HepG2 (cell line): ENCODE results near the gene ESYT1. TPM values are rescaled to one million over a fixed set of nuclear protein-coding genes. Genes with fewer than 3 reads are reported as not detected.

Experiments used
- CHCHD3 ChIP-seq: sonication (generic); formaldehyde crosslinking; IDR thresholded peaks from 2 replicates; pipeline ENCODE4 v1.8.0; 2022; ENCODE audit warnings: mild to moderate bottlenecking, missing genetic modification reagents, moderate library complexity
- HOXA7 ChIP-seq: sonication (generic); formaldehyde crosslinking; IDR thresholded peaks from 2 replicates; pipeline ENCODE4 v1.8.1; 2022; ENCODE audit warnings: mild to moderate bottlenecking, missing genetic modification reagents, moderate library complexity
- KDM3A ChIP-seq: IDR thresholded peaks from 2 replicates; pipeline ENCODE4 v1.6.1; 2018; ENCODE audit warnings: low read depth, missing compliant biosample characterization
- MIXL1 ChIP-seq: IDR thresholded peaks from 2 replicates; pipeline ENCODE4 v1.6.1; 2016
- NR2F6 ChIP-seq, 2 experiments: IDR thresholded peaks; 2 replicates each; pipeline ENCODE4 v1.6.1; 2016; ENCODE audit warnings: antibody characterized with exemption in 1 of 2, mild to moderate bottlenecking in 1 of 2
- SALL2 ChIP-seq: sonication (generic); formaldehyde crosslinking; IDR thresholded peaks from 2 replicates; pipeline ENCODE4 v1.8.1; 2023; ENCODE audit warnings: mild to moderate bottlenecking, missing genetic modification reagents, inconsistent platforms
- ZBTB20 ChIP-seq: sonication (generic); formaldehyde crosslinking; IDR thresholded peaks from 2 replicates; pipeline ENCODE4 v1.8.1; 2023; ENCODE audit warnings: missing genetic modification reagents, low read depth, mild to moderate bottlenecking, borderline replicate concordance
- ZNF337 ChIP-seq: sonication (generic); formaldehyde crosslinking; IDR thresholded peaks from 2 replicates; pipeline ENCODE4 v1.5.1; 2020; ENCODE audit warnings: missing genetic modification reagents, low read depth, mild to moderate bottlenecking, borderline replicate concordance
- ZNF460 ChIP-seq: sonication (generic); formaldehyde crosslinking; IDR thresholded peaks from 2 replicates; pipeline ENCODE4 v1.5.1; 2020; ENCODE audit warnings: missing genetic modification reagents, mild to moderate bottlenecking, borderline replicate concordance
- ZNF496 ChIP-seq: sonication (generic); formaldehyde crosslinking; IDR thresholded peaks from 2 replicates; pipeline ENCODE4 v1.8.1; 2023; ENCODE audit warnings: mild to moderate bottlenecking, moderate library complexity, missing genetic modification reagents; ENCODE audit not compliant: insufficient replicate concordance
- ZNF878 ChIP-seq: sonication (generic); formaldehyde crosslinking; IDR thresholded peaks from 2 replicates; pipeline ENCODE4 v1.8.1; 2023; ENCODE audit warnings: mild to moderate bottlenecking, missing genetic modification reagents, moderate library complexity
- polyA plus RNA-seq, 8 experiments: library from polyadenylated mRNA; depleted of rRNA in 3 of 8; stranded (reverse) in 7 of 8; unstranded in 1 of 8; fragments of >200 nt; fragmentation: Illumina TruSeq in 4 of 8; extraction: Trizol in 4 of 8; gene quantifications; 2 replicates each; pipeline versions ENCODE4 v1.2.1 to v1.2.3, GENCODE V29; 2011 to 2016; ENCODE audit warnings: low read depth in 4 of 8, missing spikeins in 1 of 8, mixed read lengths in 1 of 8; ENCODE audit not compliant: insufficient read depth in 1 of 8
- total RNA-seq, 5 experiments: library from RNA; depleted of rRNA; stranded (reverse); fragments of >200 nt; fragmentation: Illumina TruSeq; extraction: Trizol; gene quantifications; 2 replicates each; pipeline ENCODE4 v1.2.3, GENCODE V29; 2016; ENCODE audit warnings: low read depth in 1 of 5
- TF ChIP-seq, protein P1 (sequence below): sonication (generic); formaldehyde crosslinking; conservative IDR thresholded peaks from 2 replicates; pipeline ENCODE4 v1.4.0; 2020; ENCODE audit warnings: missing genetic modification reagents
- TF ChIP-seq, protein P2 (sequence below): sonication (generic); formaldehyde crosslinking; IDR thresholded peaks from 2 replicates; pipeline ENCODE4 v1.4.0; 2020; ENCODE audit warnings: missing genetic modification reagents, borderline replicate concordance
- TF ChIP-seq, protein P3 (sequence below): IDR thresholded peaks from 2 replicates; pipeline ENCODE4 v1.6.1; 2016; ENCODE audit warnings: control low read depth
- TF ChIP-seq, protein P4 (sequence below): sonication (generic); formaldehyde crosslinking; IDR thresholded peaks from 2 replicates; pipeline ENCODE4 v1.4.0; 2020; ENCODE audit warnings: missing genetic modification reagents
- TF ChIP-seq, protein P5 (sequence below): sonication (generic); formaldehyde crosslinking; IDR thresholded peaks from 2 replicates; pipeline ENCODE4 v1.4.0; 2020; ENCODE audit warnings: low read depth, mild to moderate bottlenecking, missing genetic modification reagents

The ESYT1 gene
- total and polyA plus RNA-seq, 2 of the 13 experiments (the other 11 are each of a cell fraction or from before 2014, with no cell fraction given) = 66.9 to 71.0 TPM

DNA sequence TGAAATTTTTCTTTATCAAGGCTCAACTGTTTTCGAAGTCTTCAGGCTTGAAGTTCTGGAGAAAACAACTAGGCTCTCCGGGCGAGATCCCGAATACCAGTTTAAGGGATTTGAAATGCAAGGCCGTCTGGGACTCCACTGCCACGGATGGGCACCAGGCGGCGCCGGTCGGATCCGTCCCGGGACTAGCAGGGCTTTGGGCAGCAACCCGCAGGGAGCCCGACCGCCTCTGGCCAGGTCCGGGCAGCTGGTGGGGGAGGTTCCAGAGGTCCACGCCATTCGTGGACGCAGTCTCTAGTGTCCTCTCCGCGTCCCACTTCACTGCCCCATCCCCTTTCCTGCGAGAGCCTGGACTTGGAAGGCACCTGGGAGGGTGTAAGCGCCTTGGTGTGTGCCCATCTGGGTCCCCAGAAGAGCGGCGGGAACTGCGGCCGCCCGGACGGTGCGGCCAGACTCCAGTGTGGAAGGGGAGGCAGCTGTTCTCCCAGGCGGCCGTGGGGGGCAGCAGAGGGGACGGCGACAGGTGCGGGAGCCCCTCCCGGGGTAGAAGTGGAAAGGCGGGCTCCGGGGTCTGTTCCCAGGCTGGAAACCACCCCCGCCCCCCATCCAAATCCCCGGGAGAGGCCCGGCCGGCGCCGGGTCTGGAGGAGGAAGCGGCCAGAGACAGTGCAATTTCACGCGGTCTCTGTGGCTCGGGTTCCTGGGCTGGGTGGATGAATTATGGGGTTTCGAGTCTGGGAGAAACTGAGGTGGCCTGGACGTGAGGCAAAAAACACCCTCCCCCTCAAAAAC is 48.9 kb upstream of the ESYT1 start (continued):
- TF ChIP-seq ZNF878 (CRISPR knock-in tag) = no peak
- TF ChIP-seq, protein P1, sequence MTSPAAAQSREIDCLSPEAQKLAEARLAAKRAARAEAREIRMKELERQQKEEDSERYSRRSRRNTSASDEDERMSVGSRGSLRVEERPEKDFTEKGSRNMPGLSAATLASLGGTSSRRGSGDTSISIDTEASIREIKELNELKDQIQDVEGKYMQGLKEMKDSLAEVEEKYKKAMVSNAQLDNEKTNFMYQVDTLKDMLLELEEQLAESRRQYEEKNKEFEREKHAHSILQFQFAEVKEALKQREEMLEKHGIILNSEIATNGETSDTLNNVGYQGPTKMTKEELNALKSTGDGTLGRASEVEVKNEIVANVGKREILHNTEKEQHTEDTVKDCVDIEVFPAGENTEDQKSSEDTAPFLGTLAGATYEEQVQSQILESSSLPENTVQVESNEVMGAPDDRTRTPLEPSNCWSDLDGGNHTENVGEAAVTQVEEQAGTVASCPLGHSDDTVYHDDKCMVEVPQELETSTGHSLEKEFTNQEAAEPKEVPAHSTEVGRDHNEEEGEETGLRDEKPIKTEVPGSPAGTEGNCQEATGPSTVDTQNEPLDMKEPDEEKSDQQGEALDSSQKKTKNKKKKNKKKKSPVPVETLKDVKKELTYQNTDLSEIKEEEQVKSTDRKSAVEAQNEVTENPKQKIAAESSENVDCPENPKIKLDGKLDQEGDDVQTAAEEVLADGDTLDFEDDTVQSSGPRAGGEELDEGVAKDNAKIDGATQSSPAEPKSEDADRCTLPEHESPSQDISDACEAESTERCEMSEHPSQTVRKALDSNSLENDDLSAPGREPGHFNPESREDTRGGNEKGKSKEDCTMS (CRISPR knock-in tag) = no peak
- TF ChIP-seq CHCHD3 = no peak
- peak; percentile 73; the same call in 1 of the 2 replicates for TF ChIP-seq KDM3A (CRISPR knock-in tag)
- TF ChIP-seq, protein P2, sequence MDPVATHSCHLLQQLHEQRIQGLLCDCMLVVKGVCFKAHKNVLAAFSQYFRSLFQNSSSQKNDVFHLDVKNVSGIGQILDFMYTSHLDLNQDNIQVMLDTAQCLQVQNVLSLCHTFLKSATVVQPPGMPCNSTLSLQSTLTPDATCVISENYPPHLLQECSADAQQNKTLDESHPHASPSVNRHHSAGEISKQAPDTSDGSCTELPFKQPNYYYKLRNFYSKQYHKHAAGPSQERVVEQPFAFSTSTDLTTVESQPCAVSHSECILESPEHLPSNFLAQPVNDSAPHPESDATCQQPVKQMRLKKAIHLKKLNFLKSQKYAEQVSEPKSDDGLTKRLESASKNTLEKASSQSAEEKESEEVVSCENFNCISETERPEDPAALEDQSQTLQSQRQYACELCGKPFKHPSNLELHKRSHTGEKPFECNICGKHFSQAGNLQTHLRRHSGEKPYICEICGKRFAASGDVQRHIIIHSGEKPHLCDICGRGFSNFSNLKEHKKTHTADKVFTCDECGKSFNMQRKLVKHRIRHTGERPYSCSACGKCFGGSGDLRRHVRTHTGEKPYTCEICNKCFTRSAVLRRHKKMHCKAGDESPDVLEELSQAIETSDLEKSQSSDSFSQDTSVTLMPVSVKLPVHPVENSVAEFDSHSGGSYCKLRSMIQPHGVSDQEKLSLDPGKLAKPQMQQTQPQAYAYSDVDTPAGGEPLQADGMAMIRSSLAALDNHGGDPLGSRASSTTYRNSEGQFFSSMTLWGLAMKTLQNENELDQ (CRISPR knock-in tag) = no peak
- 0 out of 2 replicates have a peak, but pooled peaks have one; percentile 18 for TF ChIP-seq ZBTB20 (CRISPR knock-in tag)
- TF ChIP-seq MIXL1 (CRISPR knock-in tag) = 0 out of 2 replicates have a peak, but pooled peaks have one; percentile 8
- TF ChIP-seq, protein P3, sequence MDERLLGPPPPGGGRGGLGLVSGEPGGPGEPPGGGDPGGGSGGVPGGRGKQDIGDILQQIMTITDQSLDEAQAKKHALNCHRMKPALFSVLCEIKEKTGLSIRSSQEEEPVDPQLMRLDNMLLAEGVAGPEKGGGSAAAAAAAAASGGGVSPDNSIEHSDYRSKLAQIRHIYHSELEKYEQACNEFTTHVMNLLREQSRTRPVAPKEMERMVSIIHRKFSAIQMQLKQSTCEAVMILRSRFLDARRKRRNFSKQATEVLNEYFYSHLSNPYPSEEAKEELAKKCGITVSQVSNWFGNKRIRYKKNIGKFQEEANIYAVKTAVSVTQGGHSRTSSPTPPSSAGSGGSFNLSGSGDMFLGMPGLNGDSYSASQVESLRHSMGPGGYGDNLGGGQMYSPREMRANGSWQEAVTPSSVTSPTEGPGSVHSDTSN (CRISPR knock-in tag) = no peak
- no peak for TF ChIP-seq ZNF496
- TF ChIP-seq NR2F6 (IDR thresholded peaks at IDR 0.05) = no peak
- TF ChIP-seq NR2F6 (CRISPR knock-in tag; IDR thresholded peaks at IDR 0.05) = peak; percentile 21; the same call in 1 of the 2 replicates
- no peak; the same call in 1 of the 2 replicates for TF ChIP-seq ZNF460 (CRISPR knock-in tag)
- TF ChIP-seq HOXA7 (CRISPR knock-in tag) = no peak
- peak; percentile 59; the same call in 1 of the 2 replicates for TF ChIP-seq SALL2 (CRISPR knock-in tag)
- TF ChIP-seq, protein P4, sequence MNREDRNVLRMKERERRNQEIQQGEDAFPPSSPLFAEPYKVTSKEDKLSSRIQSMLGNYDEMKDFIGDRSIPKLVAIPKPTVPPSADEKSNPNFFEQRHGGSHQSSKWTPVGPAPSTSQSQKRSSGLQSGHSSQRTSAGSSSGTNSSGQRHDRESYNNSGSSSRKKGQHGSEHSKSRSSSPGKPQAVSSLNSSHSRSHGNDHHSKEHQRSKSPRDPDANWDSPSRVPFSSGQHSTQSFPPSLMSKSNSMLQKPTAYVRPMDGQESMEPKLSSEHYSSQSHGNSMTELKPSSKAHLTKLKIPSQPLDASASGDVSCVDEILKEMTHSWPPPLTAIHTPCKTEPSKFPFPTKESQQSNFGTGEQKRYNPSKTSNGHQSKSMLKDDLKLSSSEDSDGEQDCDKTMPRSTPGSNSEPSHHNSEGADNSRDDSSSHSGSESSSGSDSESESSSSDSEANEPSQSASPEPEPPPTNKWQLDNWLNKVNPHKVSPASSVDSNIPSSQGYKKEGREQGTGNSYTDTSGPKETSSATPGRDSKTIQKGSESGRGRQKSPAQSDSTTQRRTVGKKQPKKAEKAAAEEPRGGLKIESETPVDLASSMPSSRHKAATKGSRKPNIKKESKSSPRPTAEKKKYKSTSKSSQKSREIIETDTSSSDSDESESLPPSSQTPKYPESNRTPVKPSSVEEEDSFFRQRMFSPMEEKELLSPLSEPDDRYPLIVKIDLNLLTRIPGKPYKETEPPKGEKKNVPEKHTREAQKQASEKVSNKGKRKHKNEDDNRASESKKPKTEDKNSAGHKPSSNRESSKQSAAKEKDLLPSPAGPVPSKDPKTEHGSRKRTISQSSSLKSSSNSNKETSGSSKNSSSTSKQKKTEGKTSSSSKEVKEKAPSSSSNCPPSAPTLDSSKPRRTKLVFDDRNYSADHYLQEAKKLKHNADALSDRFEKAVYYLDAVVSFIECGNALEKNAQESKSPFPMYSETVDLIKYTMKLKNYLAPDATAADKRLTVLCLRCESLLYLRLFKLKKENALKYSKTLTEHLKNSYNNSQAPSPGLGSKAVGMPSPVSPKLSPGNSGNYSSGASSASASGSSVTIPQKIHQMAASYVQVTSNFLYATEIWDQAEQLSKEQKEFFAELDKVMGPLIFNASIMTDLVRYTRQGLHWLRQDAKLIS = no peak
- TF ChIP-seq, protein P5, sequence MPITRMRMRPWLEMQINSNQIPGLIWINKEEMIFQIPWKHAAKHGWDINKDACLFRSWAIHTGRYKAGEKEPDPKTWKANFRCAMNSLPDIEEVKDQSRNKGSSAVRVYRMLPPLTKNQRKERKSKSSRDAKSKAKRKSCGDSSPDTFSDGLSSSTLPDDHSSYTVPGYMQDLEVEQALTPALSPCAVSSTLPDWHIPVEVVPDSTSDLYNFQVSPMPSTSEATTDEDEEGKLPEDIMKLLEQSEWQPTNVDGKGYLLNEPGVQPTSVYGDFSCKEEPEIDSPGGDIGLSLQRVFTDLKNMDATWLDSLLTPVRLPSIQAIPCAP (CRISPR knock-in tag) = no peak
- no peak for TF ChIP-seq ZNF337 (CRISPR knock-in tag)
